ENCODE results near the gene YOD1.

- TF ChIP-seq CTCF (conservative IDR thresholded peaks at IDR 0.05 in 1 of 2, IDR thresholded peaks at IDR 0.05 in 1 of 2; ENCODE audit: low read depth in 1 of 2, low read length in 2 of 2) (no peak), EZH2 (IDR thresholded peaks at IDR 0.05; ENCODE audit: low read length, missing control alignments) (no peak)
Measured at GRCh38 chr1:207069858-207070506, 19.0 kb upstream of the YOD1 start.

Measured in fibroblast of lung (primary cell).